Measurements from ENCODE around the gene ABCB4. TPM values are rescaled to one million over a fixed set of nuclear protein-coding genes. Genes with fewer than 3 reads are reported as not detected.

ABCB4 gene
- total RNA-seq, 1 experiment from 2014 or later: not detected

DNA sequence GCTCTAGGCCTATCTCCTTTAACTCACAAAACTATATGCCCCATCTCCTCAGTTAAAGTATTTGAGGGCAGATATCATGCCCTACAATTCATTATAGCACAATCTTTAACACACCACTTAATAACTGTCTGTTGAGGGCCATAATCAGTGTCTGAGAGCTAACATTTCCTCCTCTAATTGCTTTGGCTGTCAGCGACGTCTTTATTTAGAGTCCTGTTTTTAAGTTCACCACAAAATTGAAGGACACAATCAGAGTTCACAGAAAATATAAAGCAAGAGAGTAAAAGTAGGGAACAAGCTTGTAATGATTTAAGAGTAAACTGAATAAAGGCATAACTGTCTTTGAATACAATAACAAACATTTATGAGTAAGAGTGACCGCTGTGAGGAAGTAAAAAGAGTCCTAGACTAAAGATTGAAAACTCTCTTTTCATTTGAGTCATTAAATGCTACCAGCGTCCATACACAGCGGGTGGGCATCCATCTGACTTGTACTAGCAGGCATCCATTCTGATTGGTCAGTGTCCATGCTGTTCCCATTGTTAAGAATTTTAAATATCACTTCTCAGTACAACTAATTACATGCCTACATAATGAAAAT lies 38.4 kb upstream of the ABCB4 start:
- no peaks in the 10 kb centered on the region for H3K36me3 Mint-ChIP-seq (ENCODE audit: insufficient read depth, unreplicated experiment)
- H3K4me3 Mint-ChIP-seq (ENCODE audit: low read depth, unreplicated experiment): no peak overlapping the region
- no TSS peak for BruUV-seq (replicated peaks)
- intact Hi-C loops (cut with micrococcal nuclease; ENCODE audit: unreplicated experiment): no loop called here
- TF ChIP-seq, protein P1, sequence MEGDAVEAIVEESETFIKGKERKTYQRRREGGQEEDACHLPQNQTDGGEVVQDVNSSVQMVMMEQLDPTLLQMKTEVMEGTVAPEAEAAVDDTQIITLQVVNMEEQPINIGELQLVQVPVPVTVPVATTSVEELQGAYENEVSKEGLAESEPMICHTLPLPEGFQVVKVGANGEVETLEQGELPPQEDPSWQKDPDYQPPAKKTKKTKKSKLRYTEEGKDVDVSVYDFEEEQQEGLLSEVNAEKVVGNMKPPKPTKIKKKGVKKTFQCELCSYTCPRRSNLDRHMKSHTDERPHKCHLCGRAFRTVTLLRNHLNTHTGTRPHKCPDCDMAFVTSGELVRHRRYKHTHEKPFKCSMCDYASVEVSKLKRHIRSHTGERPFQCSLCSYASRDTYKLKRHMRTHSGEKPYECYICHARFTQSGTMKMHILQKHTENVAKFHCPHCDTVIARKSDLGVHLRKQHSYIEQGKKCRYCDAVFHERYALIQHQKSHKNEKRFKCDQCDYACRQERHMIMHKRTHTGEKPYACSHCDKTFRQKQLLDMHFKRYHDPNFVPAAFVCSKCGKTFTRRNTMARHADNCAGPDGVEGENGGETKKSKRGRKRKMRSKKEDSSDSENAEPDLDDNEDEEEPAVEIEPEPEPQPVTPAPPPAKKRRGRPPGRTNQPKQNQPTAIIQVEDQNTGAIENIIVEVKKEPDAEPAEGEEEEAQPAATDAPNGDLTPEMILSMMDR (IDR thresholded peaks at IDR 0.05; ENCODE audit: unreplicated experiment): no peak
- H3K27me3 Mint-ChIP-seq (ENCODE audit: unreplicated experiment): no peaks in the 10 kb centered on the region
- DNase-seq: no peak
- no peaks in the 10 kb centered on the region for H3K9me3 Mint-ChIP-seq (ENCODE audit: low read depth, unreplicated experiment)
- H3K27ac Mint-ChIP-seq (ENCODE audit: unreplicated experiment): no peak overlapping the region
- CTCF ChIA-PET: no interaction called here
- H3K4me1 Mint-ChIP-seq (ENCODE audit: low read depth, unreplicated experiment): no peaks in the 10 kb centered on the region

DNA sequence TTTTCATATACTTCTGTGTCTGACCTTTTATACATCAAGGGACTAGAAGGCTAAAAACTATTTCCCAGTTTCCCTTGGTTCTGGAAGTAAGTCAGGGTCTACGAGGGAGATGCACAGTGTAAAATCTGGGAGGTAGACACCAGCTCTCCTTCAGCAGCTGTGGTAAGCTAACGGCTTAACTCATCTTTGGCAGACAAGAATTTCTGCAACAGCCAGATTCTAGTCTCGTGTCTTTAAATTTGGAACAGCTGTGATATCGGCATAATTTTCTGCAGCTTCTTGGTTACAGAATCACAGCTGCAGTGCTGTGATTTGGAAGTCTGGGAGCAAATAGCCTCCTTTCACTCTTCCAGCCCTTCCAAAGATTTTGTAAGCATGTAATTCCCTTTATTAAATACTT lies 37.4 kb upstream of the ABCB4 start:
- intact Hi-C loops (cut with micrococcal nuclease; ENCODE audit: unreplicated experiment): no loop called here
- no peaks in the 10 kb centered on the region for H3K4me1 Mint-ChIP-seq (ENCODE audit: low read depth, unreplicated experiment)
- no peak overlapping the region for H3K27ac Mint-ChIP-seq (ENCODE audit: unreplicated experiment)
- H3K9me3 Mint-ChIP-seq (ENCODE audit: low read depth, unreplicated experiment): no peaks in the 10 kb centered on the region
- CTCF ChIA-PET: no interaction called here
- no peak for DNase-seq
- no TSS peak for BruUV-seq (replicated peaks)
- H3K36me3 Mint-ChIP-seq (ENCODE audit: insufficient read depth, unreplicated experiment): no peaks in the 10 kb centered on the region
- TF ChIP-seq, protein P1 (IDR thresholded peaks at IDR 0.05; ENCODE audit: unreplicated experiment): no peak
- no peaks in the 10 kb centered on the region for H3K27me3 Mint-ChIP-seq (ENCODE audit: unreplicated experiment)
- no peak overlapping the region for H3K4me3 Mint-ChIP-seq (ENCODE audit: low read depth, unreplicated experiment)

GRCh38 chr7:87511510-87511909 lies 36.0 kb upstream of the ABCB4 start:
- no TSS peak for BruUV-seq (replicated peaks)
- no peaks in the 10 kb centered on the region for H3K4me1 Mint-ChIP-seq (ENCODE audit: low read depth, unreplicated experiment)
- intact Hi-C loops (cut with micrococcal nuclease; ENCODE audit: unreplicated experiment): no loop called here
- DNase-seq: no peak
- no peaks in the 10 kb centered on the region for H3K9me3 Mint-ChIP-seq (ENCODE audit: low read depth, unreplicated experiment)
- H3K27me3 Mint-ChIP-seq (ENCODE audit: unreplicated experiment): no peaks in the 10 kb centered on the region
- TF ChIP-seq, protein P1 (IDR thresholded peaks at IDR 0.05; ENCODE audit: unreplicated experiment): no peak
- H3K4me3 Mint-ChIP-seq (ENCODE audit: low read depth, unreplicated experiment): no peak overlapping the region
- H3K36me3 Mint-ChIP-seq (ENCODE audit: insufficient read depth, unreplicated experiment): no peaks in the 10 kb centered on the region
- no peak overlapping the region for H3K27ac Mint-ChIP-seq (ENCODE audit: unreplicated experiment)
- CTCF ChIA-PET: no interaction called here

DNA sequence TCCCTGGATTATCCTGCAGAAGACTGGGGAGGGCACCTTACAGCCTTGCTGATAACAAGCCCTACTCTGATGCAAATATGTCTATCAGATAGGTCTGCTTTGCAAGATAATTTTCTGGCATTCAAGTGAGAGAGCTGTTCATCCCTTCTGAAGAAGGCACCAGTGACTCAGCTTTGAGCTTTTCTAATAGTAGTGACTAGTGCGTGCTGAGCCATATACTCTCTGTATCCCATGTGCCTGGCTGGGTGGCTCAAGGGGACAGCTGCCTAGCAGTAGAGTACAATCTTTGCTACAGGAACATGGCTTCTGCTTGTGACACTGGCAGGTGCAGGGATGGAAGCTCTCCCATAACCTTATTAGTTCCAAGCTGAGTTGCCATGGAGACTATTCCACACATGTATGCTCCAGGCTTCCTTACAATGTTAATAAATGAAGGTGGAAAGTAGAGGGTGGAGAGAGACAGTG lies 35.0 kb upstream of the ABCB4 start:
- DNase-seq: no peak
- CTCF ChIA-PET: no interaction called here
- intact Hi-C loops (cut with micrococcal nuclease; ENCODE audit: unreplicated experiment): no loop called here
- H3K4me1 Mint-ChIP-seq (ENCODE audit: low read depth, unreplicated experiment): no peaks in the 10 kb centered on the region
- no peaks in the 10 kb centered on the region for H3K27me3 Mint-ChIP-seq (ENCODE audit: unreplicated experiment)
- H3K36me3 Mint-ChIP-seq (ENCODE audit: insufficient read depth, unreplicated experiment): no peaks in the 10 kb centered on the region
- no peak overlapping the region for H3K27ac Mint-ChIP-seq (ENCODE audit: unreplicated experiment)
- BruUV-seq (replicated peaks): no TSS peak
- TF ChIP-seq, protein P1 (IDR thresholded peaks at IDR 0.05; ENCODE audit: unreplicated experiment): no peak
- H3K4me3 Mint-ChIP-seq (ENCODE audit: low read depth, unreplicated experiment): no peak overlapping the region
- no peaks in the 10 kb centered on the region for H3K9me3 Mint-ChIP-seq (ENCODE audit: low read depth, unreplicated experiment)

Data from Calu3 (cell line).